ENCODE data around the gene IL22RA1.

IL22RA1 gene, protein sequence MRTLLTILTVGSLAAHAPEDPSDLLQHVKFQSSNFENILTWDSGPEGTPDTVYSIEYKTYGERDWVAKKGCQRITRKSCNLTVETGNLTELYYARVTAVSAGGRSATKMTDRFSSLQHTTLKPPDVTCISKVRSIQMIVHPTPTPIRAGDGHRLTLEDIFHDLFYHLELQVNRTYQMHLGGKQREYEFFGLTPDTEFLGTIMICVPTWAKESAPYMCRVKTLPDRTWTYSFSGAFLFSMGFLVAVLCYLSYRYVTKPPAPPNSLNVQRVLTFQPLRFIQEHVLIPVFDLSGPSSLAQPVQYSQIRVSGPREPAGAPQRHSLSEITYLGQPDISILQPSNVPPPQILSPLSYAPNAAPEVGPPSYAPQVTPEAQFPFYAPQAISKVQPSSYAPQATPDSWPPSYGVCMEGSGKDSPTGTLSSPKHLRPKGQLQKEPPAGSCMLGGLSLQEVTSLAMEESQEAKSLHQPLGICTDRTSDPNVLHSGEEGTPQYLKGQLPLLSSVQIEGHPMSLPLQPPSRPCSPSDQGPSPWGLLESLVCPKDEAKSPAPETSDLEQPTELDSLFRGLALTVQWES

GRCh38 chr1:24142546-24143534 lies at the start of gene IL22RA1:
IL22RA1 (minus strand) TSS chr1:24143140; CDS start chr1:24143082, 58 bp downstream.
- Mint-ChIP-seq H3K27ac (no peak within 1 kb of the TSS), H3K9me3 (no peaks in the 10 kb centered on the region), H3K36me3 (no peaks in the 10 kb centered on the region), H3K4me3 (no peak within 1 kb of the TSS), H3K4me1 (no peaks in the 10 kb centered on the region)
- peak; percentile 36 for ATAC-seq
- no peak for DNase-seq (ENCODE audit: low spot score in 2 of 2)

DNA sequence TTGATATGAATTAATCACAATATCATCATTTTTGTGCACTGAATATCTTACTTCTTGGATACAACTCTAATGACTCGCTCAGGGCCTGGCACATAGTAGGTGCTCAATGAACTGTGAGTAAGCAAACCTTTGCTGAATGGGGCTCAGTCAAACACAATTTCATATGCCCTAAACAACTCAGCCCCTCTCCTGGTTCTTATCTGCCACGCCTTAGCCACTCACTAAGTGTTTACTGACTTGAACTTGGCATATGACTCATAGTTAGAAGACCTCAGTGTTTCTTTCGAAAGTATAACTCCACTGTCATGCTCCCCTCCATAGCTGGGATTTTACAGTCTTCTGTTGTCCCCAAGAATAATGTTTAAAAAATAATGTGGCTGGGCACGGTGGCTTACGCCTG lies 48.9 kb upstream of the IL22RA1 start:
- Mint-ChIP-seq H3K4me1 (peaks cover 79% of the 10 kb centered on the region), H3K4me3 (peak overlapping the region; percentile 57), H3K36me3 (peaks cover 21% of the 10 kb centered on the region), H3K27ac (peak overlapping the region; percentile 90), H3K9me3 (no peaks in the 10 kb centered on the region)
- ATAC-seq (peak; percentile 93), DNase-seq (ENCODE audit: low spot score in 2 of 2) (peak; percentile 22 to 68)

DNA sequence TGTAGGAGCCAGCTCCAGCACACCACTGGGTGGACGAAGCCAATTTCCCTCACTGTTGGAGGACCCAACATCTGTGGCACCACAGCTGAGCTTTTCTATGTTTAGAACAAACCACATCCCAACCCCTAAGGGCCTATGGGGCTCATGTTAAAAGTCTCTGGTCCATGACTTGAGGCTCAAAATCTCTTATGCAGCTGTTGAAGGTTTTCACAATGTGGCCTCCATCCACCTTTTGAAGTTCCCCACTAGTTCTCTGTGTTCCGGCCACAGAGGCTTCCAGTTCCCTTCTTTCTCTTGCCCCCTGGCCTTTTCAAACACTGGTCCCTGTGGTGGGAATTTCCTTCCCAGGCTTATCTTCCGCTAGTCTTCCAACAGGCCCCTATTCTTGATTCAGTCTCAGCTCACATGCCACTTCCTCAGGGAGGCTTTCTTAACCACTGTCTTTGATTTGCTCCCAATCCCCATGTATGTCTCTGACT lies 48.1 kb upstream of the IL22RA1 start:
- ATAC-seq: no peak
- H3K4me1 Mint-ChIP-seq: peaks cover 86% of the 10 kb centered on the region
- peak overlapping the region; percentile 57 for H3K4me3 Mint-ChIP-seq
- no peak for DNase-seq (ENCODE audit: low spot score in 2 of 2)
- H3K27ac Mint-ChIP-seq: peak overlapping the region; percentile 90
- peaks cover 21% of the 10 kb centered on the region for H3K36me3 Mint-ChIP-seq
- H3K9me3 Mint-ChIP-seq: no peaks in the 10 kb centered on the region

GRCh38 chr1:24189528-24189927 lies 46.6 kb upstream of the IL22RA1 start:
- DNase-seq (ENCODE audit: low spot score in 2 of 2) (no peak), ATAC-seq (no peak)
- H3K4me3 Mint-ChIP-seq: peak overlapping the region; percentile 57

GRCh38 chr1:24186993-24187790 lies 44.3 kb upstream of the IL22RA1 start, which contains the start of gene IFNLR1:
IFNLR1 (minus strand) TSS chr1:24187289; CDS start chr1:24187248, 41 bp downstream.
- peak; percentile 52 to 76 for DNase-seq (ENCODE audit: low spot score in 2 of 2)
- Mint-ChIP-seq H3K4me1 (peaks cover 60% of the 10 kb centered on the region), H3K36me3 (peaks cover 15% of the 10 kb centered on the region), H3K27ac (peak within 1 kb of the TSS; percentile 79), H3K9me3 (no peaks in the 10 kb centered on the region), H3K4me3 (peak within 1 kb of the TSS; percentile 73)
- ATAC-seq: peak; percentile 83

More at GRCh38 chr1:24189528-24189927, 46.6 kb upstream of the IL22RA1 start:
- Mint-ChIP-seq H3K36me3 (peaks cover 21% of the 10 kb centered on the region), H3K9me3 (no peaks in the 10 kb centered on the region), H3K27ac (peak overlapping the region; percentile 90), H3K4me1 (peaks cover 72% of the 10 kb centered on the region)

DNA sequence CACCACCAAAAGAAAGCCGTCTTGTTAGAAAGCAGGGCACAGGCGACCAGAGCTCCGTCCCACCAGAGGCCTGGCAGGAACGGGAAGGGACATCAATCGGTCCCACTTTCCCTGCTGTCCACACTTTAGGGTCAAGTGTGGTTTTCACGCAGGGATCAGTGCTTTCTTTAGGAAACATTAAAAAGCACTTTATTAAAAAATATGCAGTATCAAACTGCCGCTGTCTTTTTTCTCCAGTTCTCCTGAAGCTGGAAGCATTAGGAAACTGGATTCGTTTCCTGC lies 43.7 kb upstream of the IL22RA1 start:
- peaks cover 11% of the 10 kb centered on the region for H3K36me3 Mint-ChIP-seq
- H3K4me3 Mint-ChIP-seq: peak overlapping the region; percentile 73

DNA sequence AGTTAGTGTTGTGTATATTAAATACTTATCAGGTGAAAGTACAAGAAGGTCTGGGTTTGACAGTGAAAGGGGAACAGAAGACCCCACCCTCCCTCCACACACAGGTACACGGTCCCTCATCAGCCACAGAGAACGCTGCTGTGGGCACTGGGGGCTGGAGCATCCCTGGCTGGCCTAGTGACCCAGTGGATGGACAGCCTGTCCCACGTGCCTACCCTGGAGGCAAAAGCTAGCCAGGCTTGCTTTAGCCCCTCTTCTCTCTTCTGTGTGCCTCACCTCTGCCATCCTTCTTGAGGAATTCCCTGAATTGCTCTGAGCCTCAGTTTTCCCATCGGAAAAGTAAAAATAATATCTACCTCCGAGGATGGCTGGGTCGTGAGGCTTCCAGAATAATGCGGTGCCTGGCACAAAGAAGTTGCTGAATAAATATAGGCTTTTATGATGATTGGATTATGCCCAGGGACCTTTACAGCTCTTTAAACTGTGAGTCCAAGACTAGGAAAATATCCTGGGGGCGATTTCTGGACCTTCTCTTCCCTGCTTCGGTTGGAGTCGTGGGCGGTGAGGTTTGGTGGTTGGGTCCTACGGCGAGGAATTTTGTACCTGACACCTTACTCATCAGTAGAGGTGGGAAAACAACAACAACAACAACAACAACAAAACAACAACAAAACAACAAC lies 43.2 kb upstream of the IL22RA1 start:
- Mint-ChIP-seq H3K4me3 (peak overlapping the region; percentile 73), H3K4me1 (peaks cover 50% of the 10 kb centered on the region)
- no peak for ATAC-seq

More for the DNA sequence above, 43.7 kb upstream of the IL22RA1 start:
- no peak for DNase-seq (ENCODE audit: low spot score in 2 of 2)
- no peak for ATAC-seq
- peak overlapping the region; percentile 79 for H3K27ac Mint-ChIP-seq
- H3K9me3 Mint-ChIP-seq: no peaks in the 10 kb centered on the region
- peaks cover 55% of the 10 kb centered on the region for H3K4me1 Mint-ChIP-seq

GRCh38 chr1:24185076-24185475 lies 42.1 kb upstream of the IL22RA1 start:
- Mint-ChIP-seq H3K9me3 (no peaks in the 10 kb centered on the region), H3K4me1 (peaks cover 39% of the 10 kb centered on the region), H3K36me3 (peaks cover 11% of the 10 kb centered on the region), H3K4me3 (no peak overlapping the region), H3K27ac (no peak overlapping the region)
- DNase-seq (ENCODE audit: low spot score in 2 of 2) (no peak), ATAC-seq (no peak)

More for the DNA sequence above, 43.2 kb upstream of the IL22RA1 start:
- DNase-seq (ENCODE audit: low spot score in 2 of 2): no peak
- H3K36me3 Mint-ChIP-seq: peaks cover 11% of the 10 kb centered on the region
- H3K9me3 Mint-ChIP-seq: no peaks in the 10 kb centered on the region
- peak overlapping the region; percentile 79 for H3K27ac Mint-ChIP-seq

- Mint-ChIP-seq H3K27ac (no peak overlapping the region), H3K36me3 (no peaks in the 10 kb centered on the region), H3K9me3 (no peaks in the 10 kb centered on the region), H3K4me1 (peaks cover 15% of the 10 kb centered on the region), H3K4me3 (no peak overlapping the region)
- ATAC-seq (no peak), DNase-seq (ENCODE audit: low spot score in 2 of 2) (no peak)
Measured at GRCh38 chr1:24182061-24182460, 39.1 kb upstream of the IL22RA1 start.

DNA sequence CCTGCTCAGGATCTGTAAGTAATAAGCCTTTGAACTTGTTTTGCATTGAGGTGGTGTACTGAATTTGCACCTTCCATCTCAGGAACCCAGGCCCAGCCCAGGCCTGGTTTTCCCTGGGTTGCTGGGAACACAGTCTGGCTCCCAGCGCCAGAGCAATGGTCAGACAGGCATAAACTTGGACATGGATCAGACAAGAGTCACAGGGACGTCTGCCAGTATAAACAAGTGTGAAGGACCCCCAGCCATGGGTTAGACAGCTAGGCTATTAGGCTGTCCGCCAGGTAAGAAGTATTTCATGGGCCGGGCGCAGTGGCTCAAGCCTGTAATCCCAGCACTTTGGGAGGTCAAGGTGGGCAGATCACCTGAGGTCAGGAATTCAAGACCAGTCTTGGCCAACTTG lies 38.7 kb upstream of the IL22RA1 start:
- DNase-seq (ENCODE audit: low spot score in 2 of 2) (no peak), ATAC-seq (no peak)
- no peaks in the 10 kb centered on the region for H3K36me3 Mint-ChIP-seq
- H3K4me1 Mint-ChIP-seq: peaks cover 13% of the 10 kb centered on the region
- H3K4me3 Mint-ChIP-seq: no peak overlapping the region
- no peaks in the 10 kb centered on the region for H3K9me3 Mint-ChIP-seq
- H3K27ac Mint-ChIP-seq: no peak overlapping the region

DNA sequence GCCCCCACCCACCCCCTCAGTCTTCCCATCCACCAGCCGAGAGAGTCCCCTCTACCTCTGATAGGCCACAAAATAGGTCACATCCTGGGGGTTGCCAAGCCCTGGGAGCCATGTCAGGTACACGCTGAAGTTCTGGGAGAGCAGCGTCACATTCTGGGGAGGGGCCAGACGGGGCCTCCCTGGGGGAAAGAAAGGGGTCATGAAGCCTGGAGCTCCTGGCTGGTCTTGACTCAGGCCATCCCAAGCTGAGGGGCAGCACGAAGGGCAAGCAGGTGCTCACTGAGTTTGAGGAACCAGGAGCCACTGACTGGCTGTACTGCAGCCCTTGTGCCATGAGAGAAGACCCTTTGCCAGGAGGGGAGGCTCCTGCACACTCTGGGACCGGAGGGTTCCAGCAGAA lies 37.7 kb upstream of the IL22RA1 start:
- H3K4me3 Mint-ChIP-seq: no peak overlapping the region
- DNase-seq (ENCODE audit: low spot score in 2 of 2) (no peak), ATAC-seq (no peak)
- H3K27ac Mint-ChIP-seq: no peak overlapping the region
- no peaks in the 10 kb centered on the region for H3K36me3 Mint-ChIP-seq
- no peaks in the 10 kb centered on the region for H3K9me3 Mint-ChIP-seq
- peaks cover 8% of the 10 kb centered on the region for H3K4me1 Mint-ChIP-seq

- Mint-ChIP-seq H3K27ac (no peak overlapping the region), H3K36me3 (no peaks in the 10 kb centered on the region)
Measured at GRCh38 chr1:24179251-24179840, 36.4 kb upstream of the IL22RA1 start.

DNA sequence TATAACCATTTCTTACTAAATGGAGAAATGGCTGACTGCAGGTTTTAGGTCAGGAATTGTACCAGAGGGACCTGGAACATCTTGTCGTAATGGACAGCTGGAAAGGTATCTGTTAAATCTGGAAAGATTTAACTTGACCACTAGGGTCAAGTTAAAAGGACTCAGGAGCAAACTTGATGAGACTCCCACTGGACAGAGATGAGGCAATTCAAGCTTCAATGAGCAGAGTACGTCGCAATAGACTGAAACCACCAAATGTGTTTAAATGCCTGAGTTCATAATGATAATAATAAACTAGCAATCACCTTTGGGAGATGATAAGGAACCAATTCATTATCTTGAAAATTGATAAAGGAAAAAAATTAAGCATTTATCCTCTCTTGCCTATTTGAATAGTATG lies 35.5 kb upstream of the IL22RA1 start:
- Mint-ChIP-seq H3K9me3 (no peaks in the 10 kb centered on the region), H3K4me3 (no peak overlapping the region), H3K4me1 (no peaks in the 10 kb centered on the region), H3K36me3 (no peaks in the 10 kb centered on the region), H3K27ac (no peak overlapping the region)
- ATAC-seq: no peak
- no peak for DNase-seq (ENCODE audit: low spot score in 2 of 2)

More at GRCh38 chr1:24179251-24179840, 36.4 kb upstream of the IL22RA1 start:
- H3K9me3 Mint-ChIP-seq: no peaks in the 10 kb centered on the region
- ATAC-seq: no peak
- no peak overlapping the region for H3K4me3 Mint-ChIP-seq
- DNase-seq (ENCODE audit: low spot score in 2 of 2): no peak
- peaks cover 6% of the 10 kb centered on the region for H3K4me1 Mint-ChIP-seq

DNA sequence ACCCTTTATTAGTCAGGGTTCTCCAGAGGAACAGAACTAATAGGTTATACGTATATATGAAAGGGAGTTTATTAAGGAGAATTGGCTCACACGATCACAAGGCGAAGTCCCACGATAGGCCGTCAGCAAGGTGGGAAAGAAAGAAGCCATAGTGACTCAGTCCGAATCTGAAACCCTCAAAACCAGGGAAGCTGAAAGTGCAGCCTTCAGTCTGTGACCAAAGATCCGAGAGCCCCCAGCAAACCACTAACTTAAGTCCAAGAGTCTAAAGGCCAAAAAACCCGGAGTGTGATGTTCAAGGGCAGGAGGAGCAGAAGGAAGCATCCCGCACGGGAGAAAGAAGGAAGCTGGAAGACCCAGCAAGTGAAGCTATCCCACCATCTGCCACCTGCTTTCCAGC lies 34.2 kb upstream of the IL22RA1 start:
- Mint-ChIP-seq H3K36me3 (no peaks in the 10 kb centered on the region), H3K27ac (no peak overlapping the region)

More for the DNA sequence above, 34.2 kb upstream of the IL22RA1 start:
- Mint-ChIP-seq H3K4me1 (no peaks in the 10 kb centered on the region), H3K9me3 (no peaks in the 10 kb centered on the region), H3K4me3 (no peak overlapping the region)
- DNase-seq (ENCODE audit: low spot score in 2 of 2) (no peak), ATAC-seq (no peak)
